SK-N-SH treated with all-trans-retinoic acid at 6 μM for 48 hours (cell line): ENCODE data around the gene MACC1.

Experiments
- ATAC-seq: fragments of 200-7000 bp; cut with Tn5 transposase; 3 replicates; pipeline ENCODE4 v1.9.1; 2020; ENCODE audit warnings: mild to moderate bottlenecking, moderate library complexity
- BACH2 ChIP-seq: fragments of 250-450 bp; sonication (Bioruptor Pico); IDR thresholded peaks from 2 replicates; pipeline ENCODE4 v1.9.0; 2021; ENCODE audit warnings: mild to moderate bottlenecking, borderline replicate concordance
- CREB5 ChIP-seq: fragments of 250-450 bp; sonication (Bioruptor Pico); IDR thresholded peaks from 2 replicates; pipeline ENCODE4 v1.5.1; 2020; ENCODE audit warnings: low read depth, mild to moderate bottlenecking, moderate library complexity
- CSRNP3 ChIP-seq: fragments of 250-450 bp; sonication (Bioruptor Pico); IDR thresholded peaks from 2 replicates; pipeline ENCODE4 v1.5.1; 2021; ENCODE audit warnings: mild to moderate bottlenecking, moderate library complexity
- ESRRG ChIP-seq: fragments of 250-450 bp; sonication (Bioruptor Pico); IDR thresholded peaks from 2 replicates; pipeline ENCODE4 v1.6.1; 2021; ENCODE audit warnings: mild to moderate bottlenecking
- ISL1 ChIP-seq: fragments of 250-450 bp; sonication (Bioruptor Pico); IDR thresholded peaks from 2 replicates; pipeline ENCODE4 v2.1.2; 2022; ENCODE audit warnings: mild to moderate bottlenecking, moderate library complexity
- OSR1 ChIP-seq: fragments of 250-450 bp; sonication (Bioruptor Pico); IDR thresholded peaks from 2 replicates; pipeline ENCODE4 v1.8.0; 2022; ENCODE audit warnings: moderate library complexity, mild to moderate bottlenecking, inconsistent platforms
- PATZ1 ChIP-seq: fragments of 250-450 bp; sonication (Bioruptor Pico); IDR thresholded peaks from 2 replicates; pipeline ENCODE4 v1.8.0; 2020; ENCODE audit warnings: mild to moderate bottlenecking, moderate library complexity, borderline replicate concordance
- POU6F1 ChIP-seq: fragments of 250-450 bp; sonication (Bioruptor Pico); IDR thresholded peaks from 2 replicates; pipeline ENCODE4 v1.8.0; 2021; ENCODE audit warnings: low read depth, mild to moderate bottlenecking, moderate library complexity, borderline replicate concordance
- PPARA ChIP-seq: fragments of 250-450 bp; sonication (Bioruptor Pico); IDR thresholded peaks from 2 replicates; pipeline ENCODE4 v1.5.0; 2020; ENCODE audit warnings: mild to moderate bottlenecking, borderline replicate concordance
- RARB ChIP-seq: fragments of 250-450 bp; sonication (Bioruptor Pico); IDR thresholded peaks from 2 replicates; pipeline ENCODE4 v1.8.0; 2021; ENCODE audit warnings: mild to moderate bottlenecking, moderate library complexity
- TCF4 ChIP-seq: fragments of 250-450 bp; sonication (Bioruptor Pico); IDR thresholded peaks from 2 replicates; pipeline ENCODE4 v1.8.0; 2021; ENCODE audit warnings: mild to moderate bottlenecking, moderate library complexity, borderline replicate concordance
- TSHZ2 ChIP-seq: fragments of 250-450 bp; sonication (Bioruptor Pico); IDR thresholded peaks from 2 replicates; pipeline ENCODE4 v1.5.0; 2020; ENCODE audit warnings: mild to moderate bottlenecking, moderate library complexity
- ZC3H10 ChIP-seq: fragments of 250-450 bp; sonication (Bioruptor Pico); IDR thresholded peaks from 2 replicates; pipeline ENCODE4 v1.5.1; 2021; ENCODE audit warnings: mild to moderate bottlenecking, moderate library complexity
- ZFP30 ChIP-seq: fragments of 450-650 bp; formaldehyde crosslinking; IDR thresholded peaks from 2 replicates; pipeline ENCODE4 v1.5.0; 2022; ENCODE audit warnings: mild to moderate bottlenecking, moderate library complexity
- ZNF565 ChIP-seq: fragments of 450-650 bp; formaldehyde crosslinking; conservative IDR thresholded peaks from 2 replicates; pipeline ENCODE4 v1.5.0; 2020; ENCODE audit warnings: low read depth, mild to moderate bottlenecking, moderate library complexity
- ZNF8 ChIP-seq: fragments of 450-650 bp; formaldehyde crosslinking; IDR thresholded peaks from 2 replicates; pipeline ENCODE4 v1.5.0; 2020; ENCODE audit warnings: mild to moderate bottlenecking, moderate library complexity

The MACC1 gene

GRCh38 chr7:20140291-20141001, 76.7 kb downstream of the MACC1 start:
- TF ChIP-seq OSR1 (no peak), BACH2 (CRISPR knock-in tag) (no peak), CSRNP3 (no peak), ISL1 (CRISPR knock-in tag) (no peak), ESRRG (no peak), POU6F1 (CRISPR knock-in tag) (no peak), ZFP30 (no peak), TCF4 (CRISPR knock-in tag) (no peak), RARB (CRISPR knock-in tag) (no peak), TSHZ2 (CRISPR knock-in tag) (no peak), ZNF565 (CRISPR knock-in tag) (no peak)
- no peak for ATAC-seq

GRCh38 chr7:20136647-20137046, 80.5 kb downstream of the MACC1 start:
- TF ChIP-seq RARB (CRISPR knock-in tag) (no peak), PATZ1 (CRISPR knock-in tag) (no peak), CSRNP3 (no peak), POU6F1 (CRISPR knock-in tag) (no peak), ZC3H10 (CRISPR knock-in tag) (no peak), TSHZ2 (CRISPR knock-in tag) (no peak), BACH2 (CRISPR knock-in tag) (no peak), ZNF8 (CRISPR knock-in tag) (no peak), ZNF565 (CRISPR knock-in tag) (no peak), CREB5 (CRISPR knock-in tag) (no peak), ZFP30 (no peak), TCF4 (CRISPR knock-in tag) (no peak), ISL1 (CRISPR knock-in tag) (no peak), PPARA (CRISPR knock-in tag) (no peak)
- no peak for ATAC-seq
